Measurements from ENCODE around the gene PRLR. TPM values are rescaled to one million over a fixed set of nuclear protein-coding genes. Genes with fewer than 3 reads are reported as not detected.

Gene PRLR
- total and polyA plus RNA-seq, 2 experiments from 2014 or later = 0.31 to 2.2 TPM

- Histone ChIP-seq H2AFZ (no peak overlapping the region), H3K9me2 (ENCODE audit: insufficient read depth) (no peaks in the 10 kb centered on the region; the same call in 1 of the 2 replicates), H3K36me3 (ENCODE audit: insufficient read depth) (no peaks in the 10 kb centered on the region), H3K4me1 (ENCODE audit: insufficient read depth) (no peaks in the 10 kb centered on the region), H3K27me3 (ENCODE audit: insufficient read depth) (no peaks in the 10 kb centered on the region), H3K27ac (ENCODE audit: low read depth) (no peak overlapping the region), H4K20me1 (replicated peaks; ENCODE audit: insufficient read depth) (no peaks in the 10 kb centered on the region), H3F3A (replicated peaks; ENCODE audit: low read depth) (no peaks in the 10 kb centered on the region), H3K4me3 (no peak overlapping the region), H3K4me2 (no peak overlapping the region), H3K79me2 (replicated peaks; ENCODE audit: insufficient read depth) (no peaks in the 10 kb centered on the region)
- Mint-ChIP-seq H3K9me3 (no peaks in the 10 kb centered on the region), H3K4me1 (peaks cover 9% of the 10 kb centered on the region), H3K27ac (no peak overlapping the region), H3K36me3 (ENCODE audit: low read depth) (no peaks in the 10 kb centered on the region), H3K27me3 (ENCODE audit: insufficient read depth, low read depth, poor library complexity) (no peaks in the 10 kb centered on the region), H3K4me3 (no peak overlapping the region)
- no peak for ATAC-seq
- TF ChIP-seq NANOG (IDR thresholded peaks at IDR 0.05; ENCODE audit: borderline replicate concordance) (no peak), EZH2 (IDR thresholded peaks at IDR 0.05; ENCODE audit: low read depth, unreplicated experiment) (no peak), CTCF (conservative IDR thresholded peaks at IDR 0.05; ENCODE audit: low read depth in 2 of 2) (peak in 1 of 2 experiments; percentile 37; a peak in 2 of 4 replicates)
- TF ChIP-seq, protein P1, sequence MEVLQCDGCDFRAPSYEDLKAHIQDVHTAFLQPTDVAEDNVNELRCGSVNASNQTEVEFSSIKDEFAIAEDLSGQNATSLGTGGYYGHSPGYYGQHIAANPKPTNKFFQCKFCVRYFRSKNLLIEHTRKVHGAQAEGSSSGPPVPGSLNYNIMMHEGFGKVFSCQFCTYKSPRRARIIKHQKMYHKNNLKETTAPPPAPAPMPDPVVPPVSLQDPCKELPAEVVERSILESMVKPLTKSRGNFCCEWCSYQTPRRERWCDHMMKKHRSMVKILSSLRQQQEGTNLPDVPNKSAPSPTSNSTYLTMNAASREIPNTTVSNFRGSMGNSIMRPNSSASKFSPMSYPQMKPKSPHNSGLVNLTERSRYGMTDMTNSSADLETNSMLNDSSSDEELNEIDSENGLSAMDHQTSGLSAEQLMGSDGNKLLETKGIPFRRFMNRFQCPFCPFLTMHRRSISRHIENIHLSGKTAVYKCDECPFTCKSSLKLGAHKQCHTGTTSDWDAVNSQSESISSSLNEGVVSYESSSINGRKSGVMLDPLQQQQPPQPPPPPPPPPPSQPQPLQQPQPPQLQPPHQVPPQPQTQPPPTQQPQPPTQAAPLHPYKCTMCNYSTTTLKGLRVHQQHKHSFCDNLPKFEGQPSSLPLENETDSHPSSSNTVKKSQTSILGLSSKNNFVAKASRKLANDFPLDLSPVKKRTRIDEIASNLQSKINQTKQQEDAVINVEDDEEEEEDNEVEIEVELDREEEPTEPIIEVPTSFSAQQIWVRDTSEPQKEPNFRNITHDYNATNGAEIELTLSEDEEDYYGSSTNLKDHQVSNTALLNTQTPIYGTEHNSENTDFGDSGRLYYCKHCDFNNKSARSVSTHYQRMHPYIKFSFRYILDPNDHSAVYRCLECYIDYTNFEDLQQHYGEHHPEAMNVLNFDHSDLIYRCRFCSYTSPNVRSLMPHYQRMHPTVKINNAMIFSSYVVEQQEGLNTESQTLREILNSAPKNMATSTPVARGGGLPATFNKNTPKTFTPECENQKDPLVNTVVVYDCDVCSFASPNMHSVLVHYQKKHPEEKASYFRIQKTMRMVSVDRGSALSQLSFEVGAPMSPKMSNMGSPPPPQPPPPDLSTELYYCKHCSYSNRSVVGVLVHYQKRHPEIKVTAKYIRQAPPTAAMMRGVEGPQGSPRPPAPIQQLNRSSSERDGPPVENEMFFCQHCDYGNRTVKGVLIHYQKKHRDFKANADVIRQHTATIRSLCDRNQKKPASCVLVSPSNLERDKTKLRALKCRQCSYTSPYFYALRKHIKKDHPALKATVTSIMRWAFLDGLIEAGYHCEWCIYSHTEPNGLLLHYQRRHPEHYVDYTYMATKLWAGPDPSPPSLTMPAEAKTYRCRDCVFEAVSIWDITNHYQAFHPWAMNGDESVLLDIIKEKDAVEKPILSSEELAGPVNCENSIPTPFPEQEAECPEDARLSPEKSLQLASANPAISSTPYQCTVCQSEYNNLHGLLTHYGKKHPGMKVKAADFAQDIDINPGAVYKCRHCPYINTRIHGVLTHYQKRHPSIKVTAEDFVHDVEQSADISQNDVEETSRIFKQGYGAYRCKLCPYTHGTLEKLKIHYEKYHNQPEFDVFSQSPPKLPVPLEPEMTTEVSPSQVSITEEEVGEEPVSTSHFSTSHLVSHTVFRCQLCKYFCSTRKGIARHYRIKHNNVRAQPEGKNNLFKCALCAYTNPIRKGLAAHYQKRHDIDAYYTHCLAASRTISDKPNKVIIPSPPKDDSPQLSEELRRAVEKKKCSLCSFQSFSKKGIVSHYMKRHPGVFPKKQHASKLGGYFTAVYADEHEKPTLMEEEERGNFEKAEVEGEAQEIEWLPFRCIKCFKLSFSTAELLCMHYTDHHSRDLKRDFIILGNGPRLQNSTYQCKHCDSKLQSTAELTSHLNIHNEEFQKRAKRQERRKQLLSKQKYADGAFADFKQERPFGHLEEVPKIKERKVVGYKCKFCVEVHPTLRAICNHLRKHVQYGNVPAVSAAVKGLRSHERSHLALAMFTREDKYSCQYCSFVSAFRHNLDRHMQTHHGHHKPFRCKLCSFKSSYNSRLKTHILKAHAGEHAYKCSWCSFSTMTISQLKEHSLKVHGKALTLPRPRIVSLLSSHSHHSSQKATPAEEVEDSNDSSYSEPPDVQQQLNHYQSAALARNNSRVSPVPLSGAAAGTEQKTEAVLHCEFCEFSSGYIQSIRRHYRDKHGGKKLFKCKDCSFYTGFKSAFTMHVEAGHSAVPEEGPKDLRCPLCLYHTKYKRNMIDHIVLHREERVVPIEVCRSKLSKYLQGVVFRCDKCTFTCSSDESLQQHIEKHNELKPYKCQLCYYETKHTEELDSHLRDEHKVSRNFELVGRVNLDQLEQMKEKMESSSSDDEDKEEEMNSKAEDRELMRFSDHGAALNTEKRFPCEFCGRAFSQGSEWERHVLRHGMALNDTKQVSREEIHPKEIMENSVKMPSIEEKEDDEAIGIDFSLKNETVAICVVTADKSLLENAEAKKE (CRISPR knock-in tag; IDR thresholded peaks at IDR 0.05) = no peak
- DNase-seq (ENCODE audit: low spot score) = no peak
These were observed 199.7 kb downstream of the PRLR start for GRCh38 chr5:35030426-35031100.
